A549 (cell line): ENCODE results near the gene POLR2F. TPM values are rescaled to one million over a fixed set of nuclear protein-coding genes. Genes with fewer than 3 reads are reported as not detected.

Source experiments
- ATAC-seq, 2 experiments: fragments of 200-7000 bp in 1 of 2; fragments of >200 bp in 1 of 2; cut with Nextera tagmentation in 1 of 2; cut with Tn5 transposase in 1 of 2; 3 replicates each; pipeline versions ENCODE4 v1.8.0 to v1.9.1; 2018 to 2020; ENCODE audit warnings: mild to moderate bottlenecking in 1 of 2, moderate library complexity in 1 of 2
- CTCF ChIA-PET: fragments of 300-600 bp; sonication (Branson Sonifier 250); formaldehyde crosslinking; extraction: SDS; loops from one replicate; lab custom pipeline; 2021; ENCODE audit warnings: antibody characterized with exemption, inconsistent platforms; lab: Yijun Ruan, JAX
- POLR2A ChIA-PET: fragments of 350-600 bp; formaldehyde crosslinking; extraction: SDS; loops from one replicate; lab custom pipeline; 2021; ENCODE audit warnings: antibody characterized with exemption, inconsistent platforms; lab: Yijun Ruan, JAX
- DNase-seq, 2 experiments: peaks; one replicate each; pipeline versions ENCODE4 v3.0.0 to v3.0.0-alpha.2; 2011 to 2016; ENCODE audit warnings: low read depth in 1 of 2, low spot score in 1 of 2
- FAIRE-seq: peaks from 2 replicates; lab custom pipeline; 2011; peaks lifted over from hg19 to GRCh38; lab: Jason Lieb, UNC
- H3K27ac ChIP-seq, 2 experiments: fragments of >200 bp; sonication (Bioruptor Twin); formaldehyde crosslinking; 3 replicates each; pipeline ENCODE4 v1.5.1; 2016 to 2017
- H3K4me1 ChIP-seq: fragments of >200 bp; sonication (Bioruptor Twin); formaldehyde crosslinking; 3 replicates; pipeline ENCODE4 v1.6.1; 2016
- H3K4me2 ChIP-seq: fragments of >200 bp; sonication (Bioruptor Twin); formaldehyde crosslinking; 3 replicates; pipeline ENCODE4 v1.6.1; 2016
- H3K4me3 ChIP-seq: fragments of >200 bp; sonication (Bioruptor Twin); formaldehyde crosslinking; 3 replicates; pipeline ENCODE4 v1.5.1; 2016
- H3K9me3 ChIP-seq: fragments of >200 bp; sonication (Bioruptor Twin); formaldehyde crosslinking; 3 replicates; pipeline ENCODE4 v1.6.1; 2016
- BCL3 ChIP-seq: fragments of >200 bp; sonication (Bioruptor Twin); formaldehyde crosslinking; IDR thresholded peaks from 3 replicates; pipeline ENCODE4 v1.6.1; 2016
- CEBPB ChIP-seq, 2 experiments: fragments of >200 bp in 1 of 2; sonication (Bioruptor Twin) in 1 of 2; formaldehyde crosslinking in 1 of 2; IDR thresholded peaks; 2 replicates each; pipeline ENCODE4 v1.6.1; 2012 to 2016
- CHD2 ChIP-seq: fragments of 150-350 bp; IDR thresholded peaks from 2 replicates; pipeline ENCODE4 v1.6.1; 2014; ENCODE audit warnings: low read length; ENCODE audit not compliant: partially characterized antibody
- CHD4 ChIP-seq: fragments of 200-600 bp; sonication (generic); IDR thresholded peaks from 2 replicates; pipeline ENCODE4 v1.6.1; 2016; ENCODE audit warnings: antibody characterized with exemption, mild to moderate bottlenecking, borderline replicate concordance
- CTCF ChIP-seq: fragments of >200 bp; sonication (Bioruptor Twin); formaldehyde crosslinking; IDR thresholded peaks from 3 replicates; pipeline ENCODE4 v1.5.1; 2016
- EP300 ChIP-seq, 2 experiments: fragments of >200 bp; sonication (Bioruptor Twin); formaldehyde crosslinking; IDR thresholded peaks; 2 replicates in 1 of 2; 3 replicates in 1 of 2; pipeline ENCODE4 v1.6.1; 2016 to 2017
- HDAC2 ChIP-seq: fragments of 200-600 bp; sonication (generic); IDR thresholded peaks from 2 replicates; pipeline ENCODE4 v1.6.1; 2016
- HOXA7 ChIP-seq: fragments of 250-450 bp; sonication (Bioruptor Pico); IDR thresholded peaks from 2 replicates; pipeline ENCODE4 v1.5.0; 2020; ENCODE audit warnings: mild to moderate bottlenecking, moderate library complexity
- KDM5A ChIP-seq: fragments of 200-600 bp; sonication (generic); IDR thresholded peaks from 2 replicates; pipeline ENCODE4 v1.6.1; 2016; ENCODE audit warnings: antibody characterized with exemption, mild to moderate bottlenecking
- MAZ ChIP-seq: fragments of 150-350 bp; IDR thresholded peaks from 2 replicates; pipeline ENCODE4 v1.6.1; 2014; ENCODE audit warnings: antibody characterized with exemption, low read depth, low read length, borderline replicate concordance
- MYC ChIP-seq: IDR thresholded peaks from 2 replicates; pipeline ENCODE4 v1.6.1; 2012; ENCODE audit warnings: mild to moderate bottlenecking, inconsistent platforms, low read length, improper control_type of control experiment, borderline replicate concordance
- NFE2L2 ChIP-seq: fragments of 150-350 bp; conservative IDR thresholded peaks from 2 replicates; pipeline ENCODE4 v1.6.1; 2014; ENCODE audit warnings: low read length
- NR3C1 ChIP-seq: fragments of >200 bp; sonication (Bioruptor Twin); formaldehyde crosslinking; IDR thresholded peaks from 3 replicates; pipeline ENCODE4 v1.6.1; 2017
- POLR2AphosphoS2 ChIP-seq: conservative IDR thresholded peaks from 2 replicates; pipeline ENCODE4 v1.6.1; 2012; ENCODE audit warnings: low read length, improper control_type of control experiment, inconsistent platforms
- RAD21 ChIP-seq, 2 experiments: fragments of >200 bp in 1 of 2; sonication (Bioruptor Twin) in 1 of 2; formaldehyde crosslinking in 1 of 2; IDR thresholded peaks in 1 of 2; conservative IDR thresholded peaks in 1 of 2; 2 replicates in 1 of 2; 3 replicates in 1 of 2; pipeline ENCODE4 v1.6.1; 2012 to 2018; ENCODE audit warnings: inconsistent platforms in 1 of 2
- RCOR1 ChIP-seq: fragments of 150-350 bp; IDR thresholded peaks from 2 replicates; pipeline ENCODE4 v1.6.1; 2014; ENCODE audit warnings: antibody characterized with exemption, low read length, low read depth
- RFX5 ChIP-seq: fragments of 450-650 bp; IDR thresholded peaks from 2 replicates; pipeline ENCODE4 v1.7.1; 2014; ENCODE audit warnings: antibody characterized with exemption, mild to moderate bottlenecking, moderate library complexity
- RNF2 ChIP-seq: fragments of 200-600 bp; sonication (generic); IDR thresholded peaks from 2 replicates; pipeline ENCODE4 v1.6.1; 2016; ENCODE audit warnings: low read depth, mild to moderate bottlenecking, antibody characterized with exemption, moderate library complexity, borderline replicate concordance
- SMC3 ChIP-seq: fragments of >200 bp; sonication (Bioruptor Twin); formaldehyde crosslinking; IDR thresholded peaks from 3 replicates; pipeline ENCODE4 v1.6.1; 2018; ENCODE audit warnings: inconsistent platforms
- SREBF2 ChIP-seq: fragments of 450-650 bp; IDR thresholded peaks from 2 replicates; pipeline ENCODE4 v1.6.1; 2014; ENCODE audit warnings: mild to moderate bottlenecking, moderate library complexity
- TP53 ChIP-seq: fragments of 250-450 bp; sonication (Bioruptor Pico); IDR thresholded peaks from 2 replicates; pipeline ENCODE4 v1.5.0; 2021; ENCODE audit warnings: mild to moderate bottlenecking, moderate library complexity
- WGBS: methylation state at CpG from one replicate; pipeline ENCODE4 v1.1.6; 2017; ENCODE audit errors: missing lambda C conversion rate; 5-methylcytosine and 5-hydroxymethylcytosine counted together
- polyA plus RNA-seq, 4 experiments: library from polyadenylated mRNA; depleted of rRNA in 3 of 4; stranded (reverse); fragments of >200 nt; fragmentation: RNase III in 1 of 4; extraction: RNeasy Plus Mini Kit Qiagen cat#74134 plus additional on column Dnase treatment in 1 of 4; gene quantifications; 2 replicates in 3 of 4; 3 replicates in 1 of 4; pipeline ENCODE4 v1.2.3, GENCODE V29; 2011 to 2017

The POLR2F gene
- polyA plus RNA-seq, 2 of the 4 experiments (the other 2 are of a cell fraction) = 90.0 to 183 TPM

- no peaks in the 10 kb centered on the region for H3K4me1 ChIP-seq
- no peak for DNase-seq
- no peaks in the 10 kb centered on the region for H3K9me3 ChIP-seq
- H3K4me2 ChIP-seq = no peak overlapping the region
- no peak overlapping the region for H3K4me3 ChIP-seq
- ATAC-seq = no peak
- FAIRE-seq = no peak
- WGBS = 93% methylated on average over 24 of the region's 32 CpGs
- ChIA-PET POLR2A (interaction anchor here (0.5 kb wide), 1 partner anchor 53 kb away, joined by 3 read pairs; no protein-coding TSS in a partner anchor), CTCF (interaction anchor here (1.4 to 2.2 kb wide), 3 partner anchors 11 to 109 kb away, joined by 4 to 8 read pairs (median 5); no protein-coding TSS in a partner anchor)
- TF ChIP-seq NFE2L2 (no peak), TP53 (CRISPR knock-in tag) (no peak), EP300 (IDR thresholded peaks at IDR 0.05) (no peak), NR3C1 (no peak), HDAC2 (no peak)
- H3K27ac ChIP-seq = no peak overlapping the region
Measured at GRCh38 chr22:37926771-37927636, 26.5 kb upstream of the POLR2F start.

GRCh38 chr22:37927637-37927936, 25.9 kb upstream of the POLR2F start:
- FAIRE-seq = no peak
- no peaks in the 10 kb centered on the region for H3K9me3 ChIP-seq
- no peak for TF ChIP-seq HOXA7 (CRISPR knock-in tag)
- no peaks in the 10 kb centered on the region for H3K4me1 ChIP-seq
- CTCF ChIA-PET = interaction anchor here (1.4 to 1.5 kb wide), 2 partner anchors 12 to 40 kb away, joined by 4 to 5 read pairs; no protein-coding TSS in a partner anchor
- WGBS = 100% methylated on average over 3 of the region's 5 CpGs
- H3K27ac ChIP-seq = no peak overlapping the region
- no peak for ATAC-seq
- POLR2A ChIA-PET = no interaction called here
- no peak for DNase-seq
- H3K4me2 ChIP-seq = no peak overlapping the region
- H3K4me3 ChIP-seq = no peak overlapping the region

GRCh38 chr22:37929390-37929789, 24.1 kb upstream of the POLR2F start:
- POLR2A ChIA-PET = no interaction called here

More at GRCh38 chr22:37929390-37929789, 24.1 kb upstream of the POLR2F start:
- Histone ChIP-seq H3K4me2 (no peak overlapping the region), H3K4me3 (no peak overlapping the region), H3K9me3 (no peaks in the 10 kb centered on the region), H3K4me1 (peaks cover 14% of the 10 kb centered on the region), H3K27ac (no peak overlapping the region)
- CTCF ChIA-PET = interaction anchor here (1.3 to 3.1 kb wide), 3 partner anchors 12 to 111 kb away, joined by 7 to 14 read pairs (median 13); partner anchors contain the start of gene MICALL1
- no peak for ATAC-seq
- TF ChIP-seq RAD21 (conservative IDR thresholded peaks at IDR 0.05 in 1 of 2, IDR thresholded peaks at IDR 0.05 in 1 of 2) = no peak
- no peak for TF ChIP-seq KDM5A
- TF ChIP-seq SREBF2 = no peak
- TF ChIP-seq RFX5 = no peak
- no peak for TF ChIP-seq HDAC2
- TF ChIP-seq CEBPB (IDR thresholded peaks at IDR 0.05) = no peak
- TF ChIP-seq RCOR1 = no peak
- TF ChIP-seq CTCF = no peak
- TF ChIP-seq MYC = no peak
- TF ChIP-seq BCL3 = no peak
- no peak for TF ChIP-seq CHD4
- TF ChIP-seq MAZ = no peak
- TF ChIP-seq RNF2 = no peak
- TF ChIP-seq NR3C1 = no peak
- no peak for TF ChIP-seq SMC3
- TF ChIP-seq POLR2AphosphoS2 = no peak
- no peak for TF ChIP-seq CHD2
- FAIRE-seq = no peak
- 90% methylated on average over 3 of the region's 5 CpGs for WGBS
- DNase-seq = no peak
